Fibroblast of lung (primary cell): Measurements from ENCODE around the gene RERE. TPM values are rescaled to one million over a fixed set of nuclear protein-coding genes. Genes with fewer than 3 reads are reported as not detected.

Source experiments
- DNase-seq, 2 donors: peaks; one replicate each; pipeline versions ENCODE4 v3.0.0 to v3.0.0-alpha.2; 2010; ENCODE audit warnings: low read depth in 2 of 2
- H2AFZ ChIP-seq: 2 replicates; pipeline ENCODE4 v1.5.1; 2012; ENCODE audit warnings: low read length, control low read depth, inconsistent platforms
- H3K27ac ChIP-seq: 2 replicates; pipeline ENCODE4 v1.5.1; 2011; ENCODE audit warnings: low read length, control low read depth; ENCODE audit not compliant: insufficient read depth
- H3K27me3 ChIP-seq: 2 replicates; pipeline ENCODE4 v1.5.1; 2011; ENCODE audit warnings: mild to moderate bottlenecking, low read length; ENCODE audit not compliant: control insufficient read depth, insufficient read depth
- H3K36me3 ChIP-seq: 2 replicates; pipeline ENCODE4 v1.5.1; 2011; ENCODE audit warnings: low read length; ENCODE audit not compliant: control insufficient read depth, insufficient read depth
- H3K4me1 ChIP-seq: 2 replicates; pipeline ENCODE4 v1.5.1; 2011; ENCODE audit warnings: low read length; ENCODE audit not compliant: control insufficient read depth, insufficient read depth; ENCODE audit errors: extremely low read depth
- H3K4me2 ChIP-seq: 2 replicates; pipeline ENCODE4 v1.5.1; 2011; ENCODE audit warnings: low read length, control low read depth; ENCODE audit not compliant: insufficient read depth; ENCODE audit errors: extremely low read depth
- H3K4me3 ChIP-seq, 4 experiments: fragments of 200-600 bp in 1 of 4; sonication (generic) in 1 of 4; replicated peaks in 1 of 4; 2 replicates each; pipeline ENCODE4 v1.5.1; 2011 to 2016; ENCODE audit warnings: low read length in 4 of 4, low read depth in 3 of 4, mild to moderate bottlenecking in 3 of 4, control low read depth in 2 of 4, inconsistent platforms in 1 of 4, mixed read lengths in 1 of 4; ENCODE audit not compliant: insufficient read depth in 1 of 4; ENCODE audit errors: control extremely low read depth in 1 of 4
- H3K79me2 ChIP-seq: 2 replicates; pipeline ENCODE4 v1.5.1; 2012; ENCODE audit warnings: mild to moderate bottlenecking, low read length, inconsistent platforms; ENCODE audit not compliant: control insufficient read depth, insufficient read depth
- H3K9ac ChIP-seq: 2 replicates; pipeline ENCODE4 v1.5.1; 2011; ENCODE audit warnings: mild to moderate bottlenecking, low read length, control low read depth; ENCODE audit not compliant: insufficient read depth
- H3K9me3 ChIP-seq: 2 replicates; pipeline ENCODE4 v1.5.1; 2012; ENCODE audit warnings: low read depth, low read length; ENCODE audit not compliant: control insufficient read depth, insufficient read depth
- H4K20me1 ChIP-seq: 2 replicates; pipeline ENCODE4 v1.5.1; 2011; ENCODE audit warnings: low read length; ENCODE audit not compliant: control insufficient read depth, insufficient read depth; ENCODE audit errors: extremely low read depth
- EZH2 ChIP-seq: IDR thresholded peaks from 2 replicates; pipeline ENCODE4 v1.5.1; 2012; ENCODE audit warnings: low read length, control low read depth, mild to moderate bottlenecking; ENCODE audit errors: missing control alignments
- polyA plus RNA-seq, 2 donors: library from polyadenylated mRNA; depleted of rRNA in 1 of 2; stranded (reverse) in 1 of 2; unstranded in 1 of 2; fragments of >200 nt; gene quantifications; 2 replicates each; pipeline ENCODE4 v1.2.1, GENCODE V29; 2011 to 2012; ENCODE audit warnings: missing spikeins in 1 of 2
- total RNA-seq: library from RNA; depleted of rRNA; stranded (reverse); fragments of >200 nt; gene quantifications from 2 replicates; pipeline ENCODE4 v1.2.1, GENCODE V29; 2014
- TF ChIP-seq, protein P1 (sequence below), 2 donors: IDR thresholded peaks in 1 of 2; conservative IDR thresholded peaks in 1 of 2; 1 replicate in 1 of 2; 2 replicates in 1 of 2; pipeline ENCODE4 v1.5.1; 2011 to 2012; ENCODE audit warnings: low read length in 2 of 2, control low read depth in 1 of 2, inconsistent platforms in 1 of 2, low read depth in 1 of 2, mild to moderate bottlenecking in 1 of 2

Gene RERE
- total and polyA plus RNA-seq, 2 donors (not counting 1 experiment from before 2014, with no cell fraction given) = 3.7 to 51.0 TPM

DNA sequence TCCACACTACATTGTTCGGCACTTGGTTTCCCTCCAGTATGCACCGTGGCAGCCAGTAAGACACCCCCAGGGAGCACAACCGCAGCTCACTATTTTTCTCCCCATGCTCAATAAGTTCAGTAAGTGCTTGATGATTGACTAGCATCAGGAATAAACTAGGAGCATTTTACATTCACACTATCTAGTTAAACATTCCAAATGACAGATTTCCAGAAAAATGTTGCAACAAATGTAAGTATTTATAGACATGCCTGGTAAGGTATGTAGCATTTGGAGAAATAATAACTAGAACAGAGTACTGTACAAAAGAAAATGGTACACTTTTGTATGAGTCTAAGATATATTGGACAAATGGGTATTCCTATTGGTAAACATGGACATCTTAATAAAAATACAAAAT lies 406.6 kb downstream of the RERE start:
- no peaks in the 10 kb centered on the region for H3K27me3 ChIP-seq
- peak overlapping the region; percentile 4 for H3K4me2 ChIP-seq
- H3K9ac ChIP-seq = no peak overlapping the region
- no peaks in the 10 kb centered on the region for H3K9me3 ChIP-seq
- no peak overlapping the region for H2AFZ ChIP-seq
- H3K27ac ChIP-seq = peak overlapping the region; percentile 73
- no peak for DNase-seq
- peaks cover 53% of the 10 kb centered on the region for H3K4me1 ChIP-seq
- no peak overlapping the region for H3K4me3 ChIP-seq
- H3K36me3 ChIP-seq = no peaks in the 10 kb centered on the region
- TF ChIP-seq, protein P1, sequence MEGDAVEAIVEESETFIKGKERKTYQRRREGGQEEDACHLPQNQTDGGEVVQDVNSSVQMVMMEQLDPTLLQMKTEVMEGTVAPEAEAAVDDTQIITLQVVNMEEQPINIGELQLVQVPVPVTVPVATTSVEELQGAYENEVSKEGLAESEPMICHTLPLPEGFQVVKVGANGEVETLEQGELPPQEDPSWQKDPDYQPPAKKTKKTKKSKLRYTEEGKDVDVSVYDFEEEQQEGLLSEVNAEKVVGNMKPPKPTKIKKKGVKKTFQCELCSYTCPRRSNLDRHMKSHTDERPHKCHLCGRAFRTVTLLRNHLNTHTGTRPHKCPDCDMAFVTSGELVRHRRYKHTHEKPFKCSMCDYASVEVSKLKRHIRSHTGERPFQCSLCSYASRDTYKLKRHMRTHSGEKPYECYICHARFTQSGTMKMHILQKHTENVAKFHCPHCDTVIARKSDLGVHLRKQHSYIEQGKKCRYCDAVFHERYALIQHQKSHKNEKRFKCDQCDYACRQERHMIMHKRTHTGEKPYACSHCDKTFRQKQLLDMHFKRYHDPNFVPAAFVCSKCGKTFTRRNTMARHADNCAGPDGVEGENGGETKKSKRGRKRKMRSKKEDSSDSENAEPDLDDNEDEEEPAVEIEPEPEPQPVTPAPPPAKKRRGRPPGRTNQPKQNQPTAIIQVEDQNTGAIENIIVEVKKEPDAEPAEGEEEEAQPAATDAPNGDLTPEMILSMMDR (conservative IDR thresholded peaks at IDR 0.05 in 1 of 2, IDR thresholded peaks at IDR 0.05 in 1 of 2; ENCODE audit: low read depth in 1 of 2, low read length in 2 of 2) = no peak
- no peak for TF ChIP-seq EZH2
- peaks cover 73% of the 10 kb centered on the region for H3K79me2 ChIP-seq
- no peaks in the 10 kb centered on the region for H4K20me1 ChIP-seq

DNA sequence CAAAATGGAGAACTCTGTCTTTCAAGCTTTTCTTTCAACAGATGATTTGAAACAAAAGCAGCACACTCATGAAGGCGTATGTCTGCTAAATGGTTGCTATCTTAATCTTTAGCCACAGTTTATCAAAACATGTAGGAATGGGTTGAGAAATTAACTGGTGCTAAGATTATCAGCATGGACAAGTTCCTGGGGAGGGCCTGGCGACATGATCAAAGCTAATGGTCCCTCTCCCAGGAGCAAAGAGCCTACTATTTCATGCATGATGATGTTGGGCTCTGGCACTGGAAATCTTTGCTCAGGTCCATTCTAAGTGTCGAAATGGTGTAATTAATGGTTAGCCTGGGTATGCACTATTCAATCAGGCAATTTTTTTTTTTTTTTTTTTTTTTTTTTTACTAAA lies 407.8 kb downstream of the RERE start:
- DNase-seq = no peak
- no peaks in the 10 kb centered on the region for H3K36me3 ChIP-seq
- H3K4me3 ChIP-seq = no peak overlapping the region
- H3K4me2 ChIP-seq = peak overlapping the region; percentile 67
- no peak overlapping the region for H3K9ac ChIP-seq
- H4K20me1 ChIP-seq = no peaks in the 10 kb centered on the region
- no peaks in the 10 kb centered on the region for H3K9me3 ChIP-seq
- no peak overlapping the region for H2AFZ ChIP-seq
- H3K4me1 ChIP-seq = peaks cover 53% of the 10 kb centered on the region
- peaks cover 70% of the 10 kb centered on the region for H3K79me2 ChIP-seq
- TF ChIP-seq EZH2 = no peak
- TF ChIP-seq, protein P1 (conservative IDR thresholded peaks at IDR 0.05 in 1 of 2, IDR thresholded peaks at IDR 0.05 in 1 of 2; ENCODE audit: low read depth in 1 of 2, low read length in 2 of 2) = no peak
- no peaks in the 10 kb centered on the region for H3K27me3 ChIP-seq
- peak overlapping the region; percentile 85 for H3K27ac ChIP-seq

DNA sequence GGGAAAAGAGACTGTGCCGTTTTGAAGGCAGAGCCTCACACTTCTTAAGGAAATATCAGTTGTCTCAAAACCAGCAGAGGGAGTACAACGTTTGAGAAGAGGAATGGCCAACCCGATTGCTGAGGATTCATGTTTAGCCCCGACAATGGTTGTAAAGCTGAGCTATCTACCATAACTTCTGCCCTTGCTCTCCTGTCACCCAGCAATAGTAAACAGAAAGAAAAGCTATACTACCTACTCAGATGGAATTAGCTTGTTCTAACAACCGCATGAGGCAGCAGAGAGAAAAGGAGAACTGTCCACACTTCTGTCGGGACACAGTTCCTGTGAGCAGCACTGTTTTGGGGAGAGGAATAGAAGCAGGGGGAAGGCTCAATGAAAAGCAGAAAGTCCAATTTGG lies 408.3 kb downstream of the RERE start:
- H3K9me3 ChIP-seq = no peaks in the 10 kb centered on the region
- H3K4me1 ChIP-seq = peaks cover 53% of the 10 kb centered on the region
- H4K20me1 ChIP-seq = no peaks in the 10 kb centered on the region
- H3K9ac ChIP-seq = peak overlapping the region; percentile 17
- no peaks in the 10 kb centered on the region for H3K36me3 ChIP-seq
- H3K4me2 ChIP-seq = peak overlapping the region; percentile 67
- no peak overlapping the region for H2AFZ ChIP-seq
- TF ChIP-seq, protein P1 (conservative IDR thresholded peaks at IDR 0.05 in 1 of 2, IDR thresholded peaks at IDR 0.05 in 1 of 2; ENCODE audit: low read depth in 1 of 2, low read length in 2 of 2) = peak; percentile 62 to 64
- no peak for TF ChIP-seq EZH2
- H3K79me2 ChIP-seq = peaks cover 67% of the 10 kb centered on the region
- H3K27me3 ChIP-seq = no peaks in the 10 kb centered on the region
- peak overlapping the region; percentile 85 for H3K27ac ChIP-seq
- no peak overlapping the region for H3K4me3 ChIP-seq
- DNase-seq = peak; percentile 69 to 85
